ENCODE measurements around the gene TASP1. TPM values are rescaled to one million over a fixed set of nuclear protein-coding genes. Genes with fewer than 3 reads are reported as not detected.
"Not testable (repeated sequence)": the region's sequence is repeated elsewhere in the genome, so short reads cannot be mapped to it uniquely, and the experiment has no call there.

The TASP1 gene
- total RNA-seq, 1 donor from 2014 or later = 7.7 TPM

GRCh38 chr20:13626724-13627123, 12.0 kb downstream of the TASP1 start:
- no peak for DNase-seq (ENCODE audit: low read depth, low spot score)
- Mint-ChIP-seq H3K9me3 (no peaks in the 10 kb centered on the region), H3K4me1 (no peaks in the 10 kb centered on the region), H3K27me3 (ENCODE audit: low read depth) (no peaks in the 10 kb centered on the region), H3K27ac (ENCODE audit: unreplicated experiment) (no peak overlapping the region), H3K4me3 (no peak overlapping the region), H3K36me3 (ENCODE audit: low read depth) (peaks cover 10% of the 10 kb centered on the region)
- TF ChIP-seq CTCF (conservative IDR thresholded peaks at IDR 0.05) = no peak

GRCh38 chr20:13625304-13625979, 13.3 kb downstream of the TASP1 start:
- no peak for DNase-seq (ENCODE audit: low read depth, low spot score)
- H3K27ac Mint-ChIP-seq (ENCODE audit: unreplicated experiment) = peak overlapping the region; percentile 71
- H3K9me3 Mint-ChIP-seq = no peaks in the 10 kb centered on the region
- peaks cover 10% of the 10 kb centered on the region for H3K36me3 Mint-ChIP-seq (ENCODE audit: low read depth)
- TF ChIP-seq CTCF (conservative IDR thresholded peaks at IDR 0.05) = no peak
- H3K4me3 Mint-ChIP-seq = no peak overlapping the region
- H3K27me3 Mint-ChIP-seq (ENCODE audit: low read depth) = no peaks in the 10 kb centered on the region
- no peaks in the 10 kb centered on the region for H3K4me1 Mint-ChIP-seq

DNA sequence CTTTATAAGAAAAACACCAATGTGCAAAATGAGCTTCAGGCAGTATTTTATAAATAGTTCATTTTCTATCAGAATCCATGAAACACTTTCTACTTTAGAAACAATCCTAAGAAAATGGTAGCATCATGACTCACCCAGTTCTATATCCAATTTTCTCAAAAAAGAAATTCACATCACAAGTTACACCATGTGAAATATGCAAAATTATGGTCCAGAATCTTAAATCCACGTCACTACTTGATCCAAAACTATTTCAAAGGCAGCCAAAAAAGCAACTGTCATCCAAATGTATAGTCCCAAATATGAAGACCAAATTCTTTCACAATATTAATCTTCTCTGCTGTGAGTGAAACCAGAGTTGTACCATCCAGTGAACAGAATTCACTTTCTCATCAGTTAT, 19.3 kb downstream of the TASP1 start:
- H3K9me3 Mint-ChIP-seq; H3K27ac Mint-ChIP-seq (ENCODE audit: unreplicated experiment); H3K36me3 Mint-ChIP-seq (ENCODE audit: low read depth); H3K4me3 Mint-ChIP-seq; H3K27me3 Mint-ChIP-seq (ENCODE audit: low read depth); DNase-seq (ENCODE audit: low read depth, low spot score); H3K4me1 Mint-ChIP-seq: not testable (repeated sequence)

DNA sequence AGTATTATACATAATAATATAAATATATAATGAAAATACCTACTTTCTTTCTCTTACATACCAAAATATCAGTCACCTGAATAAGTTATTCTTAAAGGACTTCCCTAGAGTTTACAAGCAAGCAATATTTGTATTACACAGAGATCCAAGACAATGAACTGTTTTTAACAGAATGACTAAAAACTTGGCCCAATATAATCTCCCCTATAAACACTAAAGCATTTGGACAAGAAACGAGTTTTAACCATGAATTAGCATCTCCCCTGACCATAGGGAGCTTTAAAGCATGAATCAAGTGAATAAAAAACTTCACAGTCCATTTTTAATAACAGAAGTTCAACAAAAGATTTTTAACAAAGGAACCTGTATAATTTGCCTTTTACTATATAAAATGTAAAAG, 20.3 kb downstream of the TASP1 start:
- H3K9me3 Mint-ChIP-seq; DNase-seq (ENCODE audit: low read depth, low spot score); H3K27me3 Mint-ChIP-seq (ENCODE audit: low read depth); H3K4me3 Mint-ChIP-seq; H3K4me1 Mint-ChIP-seq; H3K36me3 Mint-ChIP-seq (ENCODE audit: low read depth); H3K27ac Mint-ChIP-seq (ENCODE audit: unreplicated experiment): not testable (repeated sequence)

DNA sequence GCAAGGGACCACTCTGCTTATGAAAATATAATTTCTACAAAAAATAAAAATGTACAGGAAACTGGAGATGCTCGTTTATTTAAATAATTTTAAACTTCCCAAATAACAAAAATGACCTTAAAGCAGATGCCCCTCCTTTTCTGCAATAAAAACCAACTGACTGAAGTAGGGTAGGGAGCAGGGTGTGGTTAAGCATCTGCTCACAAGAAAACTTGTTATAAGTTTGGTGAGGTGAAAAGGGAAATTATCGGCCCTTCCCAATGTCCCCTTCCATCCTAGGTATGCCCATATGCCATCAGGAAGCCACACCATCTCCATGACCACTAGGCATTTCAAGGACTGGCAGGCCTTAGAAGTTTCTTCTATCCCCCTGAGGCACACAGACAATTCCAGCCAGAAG, 21.1 kb downstream of the TASP1 start:
- not testable (repeated sequence) for H3K27me3 Mint-ChIP-seq (ENCODE audit: low read depth); H3K27ac Mint-ChIP-seq (ENCODE audit: unreplicated experiment); H3K9me3 Mint-ChIP-seq; H3K36me3 Mint-ChIP-seq (ENCODE audit: low read depth); DNase-seq (ENCODE audit: low read depth, low spot score); H3K4me3 Mint-ChIP-seq; H3K4me1 Mint-ChIP-seq

GRCh38 chr20:13616713-13617112, 22.0 kb downstream of the TASP1 start:
- not testable (repeated sequence) for H3K4me3 Mint-ChIP-seq; H3K4me1 Mint-ChIP-seq; H3K27me3 Mint-ChIP-seq (ENCODE audit: low read depth); H3K36me3 Mint-ChIP-seq (ENCODE audit: low read depth); H3K9me3 Mint-ChIP-seq; H3K27ac Mint-ChIP-seq (ENCODE audit: unreplicated experiment); DNase-seq (ENCODE audit: low read depth, low spot score)

GRCh38 chr20:13613917-13614316, 24.8 kb downstream of the TASP1 start:
- DNase-seq (ENCODE audit: low read depth, low spot score) = no peak
- Mint-ChIP-seq H3K27ac (ENCODE audit: unreplicated experiment) (no peak overlapping the region), H3K4me3 (no peak overlapping the region)

More at GRCh38 chr20:13613917-13614316, 24.8 kb downstream of the TASP1 start:
- Mint-ChIP-seq H3K4me1 (peaks cover 8% of the 10 kb centered on the region), H3K36me3 (ENCODE audit: low read depth) (peaks cover 6% of the 10 kb centered on the region), H3K27me3 (ENCODE audit: low read depth) (no peaks in the 10 kb centered on the region), H3K9me3 (no peaks in the 10 kb centered on the region)
- TF ChIP-seq CTCF (conservative IDR thresholded peaks at IDR 0.05) = no peak
